NCI-H82 treated with DMSO at 0.1 percent for 48 hours (cell line): ENCODE results near the gene JOSD2.

Experiments used
- DNase-seq: peaks from one replicate; lab custom pipeline; 2025; ENCODE audit not compliant: unreplicated experiment; lab: John Stamatoyannopoulos, UW

JOSD2 gene

GRCh38 chr19:50514346-50515167 is 3.6 kb upstream of the JOSD2 start:
- DNase-seq: no peak

GRCh38 chr19:50513746-50514345 is 2.9 kb upstream of the JOSD2 start, which contains the start of gene ASPDH:
TSS of gene ASPDH (minus strand) at chr19:50513913. CDS start at chr19:50513823, 90 bp downstream.
- no peak for DNase-seq

- DNase-seq: no peak
Observed at GRCh38 chr19:50512999-50513745, 2.2 kb upstream of the JOSD2 start.

GRCh38 chr19:50512112-50512998 is 1.4 kb upstream of the JOSD2 start:
- no peak for DNase-seq

- DNase-seq: peak; percentile 27
Observed at GRCh38 chr19:50510700-50511068, 307 bp downstream of the JOSD2 start.

- no peak for DNase-seq
Observed at GRCh38 chr19:50510121-50510670, 795 bp downstream of the JOSD2 start.

GRCh38 chr19:50509366-50509765 is 1.6 kb downstream of the JOSD2 start:
- DNase-seq: no peak

GRCh38 chr19:50508843-50509190 is 2.2 kb downstream of the JOSD2 start:
- DNase-seq: no peak

GRCh38 chr19:50507376-50507775 is 3.6 kb downstream of the JOSD2 start:
- DNase-seq: no peak

GRCh38 chr19:50506700-50507099 is 4.3 kb downstream of the JOSD2 start:
- no peak for DNase-seq

GRCh38 chr19:50505856-50506611 is 5.0 kb downstream of the JOSD2 start:
- no peak for DNase-seq

- DNase-seq: no peak
Observed at GRCh38 chr19:50501568-50502475, 9.2 kb downstream of the JOSD2 start.

- DNase-seq: no peak
Observed at GRCh38 chr19:50501186-50501567, 9.8 kb downstream of the JOSD2 start.

- DNase-seq: no peak
Observed at GRCh38 chr19:50500753-50501151, 10.2 kb downstream of the JOSD2 start.

GRCh38 chr19:50500060-50500752 is 10.8 kb downstream of the JOSD2 start:
- DNase-seq: peak; percentile 5

- no peak for DNase-seq
Observed at GRCh38 chr19:50498219-50499056, 12.6 kb downstream of the JOSD2 start.

- DNase-seq: no peak
Observed at GRCh38 chr19:50497022-50497405, 14.0 kb downstream of the JOSD2 start.
